Heart left ventricle (tissue), 16 donors: ENCODE data around the gene GRIFIN. TPM values are rescaled to one million over a fixed set of nuclear protein-coding genes. Genes with fewer than 3 reads are reported as not detected.

Experiments
- ATAC-seq, 4 donors: fragments of 200-7000 bp; cut with Tn5 transposase; one replicate each; pipeline ENCODE4 v1.9.1; 2020 to 2022; ENCODE audit warnings: moderate library complexity in 4 of 4, mild to moderate bottlenecking in 3 of 4, moderate number of reproducible peaks in 1 of 4
- DNase-seq, 5 donors: peaks; one replicate each; pipeline ENCODE4 v3.0.0-alpha.2; 2020
- H3K27ac ChIP-seq, 12 donors: fragments of 200-600 bp; sonication (generic) in 4 of 12; one replicate each; pipeline versions ENCODE4 v1.5.0 to v1.8.0; 2016 to 2022; ENCODE audit warnings: mild to moderate bottlenecking in 2 of 12
- H3K27me3 ChIP-seq, 9 donors: fragments of 200-600 bp; sonication (generic) in 2 of 9; one replicate each; pipeline versions ENCODE4 v1.5.1 to v1.8.0; 2016 to 2022; ENCODE audit warnings: mild to moderate bottlenecking in 3 of 9
- H3K36me3 ChIP-seq, 9 donors: fragments of 200-600 bp; sonication (generic) in 2 of 9; one replicate each; pipeline versions ENCODE4 v1.5.0 to v1.8.0; 2018 to 2022; ENCODE audit warnings: mild to moderate bottlenecking in 2 of 9
- H3K4me1 ChIP-seq, 12 donors: fragments of 200-600 bp; sonication (generic) in 4 of 12; one replicate each; pipeline versions ENCODE4 v1.5.0 to v1.8.0; 2016 to 2022; ENCODE audit warnings: mild to moderate bottlenecking in 3 of 12
- H3K4me3 ChIP-seq, 12 donors: fragments of 200-600 bp; sonication (generic) in 4 of 12; one replicate each; pipeline versions ENCODE4 v1.5.0 to v1.8.0; 2017 to 2022; ENCODE audit warnings: mild to moderate bottlenecking in 9 of 12, moderate library complexity in 4 of 12
- H3K9me3 ChIP-seq, 12 donors: fragments of 200-600 bp; sonication (generic) in 4 of 12; one replicate each; pipeline versions ENCODE4 v1.5.0 to v1.8.0; 2016 to 2022; ENCODE audit warnings: mild to moderate bottlenecking in 1 of 12
- POLR2A ChIP-seq, 2 donors: fragments of 450-650 bp; IDR thresholded peaks; one replicate each; pipeline ENCODE4 v1.6.1; 2017; ENCODE audit warnings: antibody characterized with exemption in 2 of 2, mild to moderate bottlenecking in 2 of 2, moderate library complexity in 2 of 2
- WGBS, 4 donors: extraction: QIAGEN DNeasy Blood & Tissue Kit in 2 of 4; methylation state at CpG; one replicate each; pipeline versions ENCODE4 v1.1.5 to v1.1.7; 2013 to 2018; 5-methylcytosine and 5-hydroxymethylcytosine counted together
- intact Hi-C, 10 donors: fragments of 100-400 bp; cut with DNase I; formaldehyde crosslinking; loops; one replicate each; pipeline versions ENCODE4 v1.11.1 to v1.14.2; 2022
- polyA plus RNA-seq, 2 donors: library from polyadenylated mRNA; stranded (reverse); fragments of 200-250 nt; gene quantifications; one replicate each; pipeline ENCODE4 v1.2.3, GENCODE V29; 2013
- total RNA-seq, 9 donors: library from RNA; depleted of rRNA in 2 of 9; stranded (reverse); fragments of >200 nt in 2 of 9; fragmentation: NEBNext Ultra II Directional in 3 of 9; extraction: Animal tissue kit (Norgen Biotek cat#: 25700) in 3 of 9; gene quantifications; one replicate each; pipeline versions ENCODE4 v1.1.0 to v1.2.4, GENCODE V29; 2016 to 2023
- TF ChIP-seq, protein P1 (sequence below), 12 donors: fragments of 200-600 bp; sonication (generic) in 4 of 12; IDR thresholded peaks; one replicate each; pipeline versions ENCODE4 v1.5.0 to v1.8.0; 2018 to 2022; ENCODE audit warnings: antibody characterized with exemption in 12 of 12, mild to moderate bottlenecking in 5 of 12
- donor health status: ischemic (EF 13 %, LVEDD 7.1; RV severe dilation, severe dysfunction).
- donor health status: healthy with polysubstance abuse.
- donor health status: DM: no; HTN: yes; CAD: no.
- donor health status: DM: no; HTN: no; CAD: no.
- donor health status: ischemic (EF 25% LVEDD 6.9; RV normal size, moderate dysfunction).
- donor health status: ischemic (EF 25% LVEDD 5.7; RV mildly dilated, moderate dysfunction).
- donor health status: healthy.
- donor health status: DM: yes; HTN: yes; CAD: no.
- donor health status: ischemic (EF 35%, LVEDD 5.7; RV mildly dilated, moderate dysfunction).
- donor health status: nonischemic (EF 11% LVEDD 7.7; RV severe dilation, severe dysfunction).
- donor health status: DM: yes; HTN: yes; CAD: no.
- donor health status: PGD.
- donor health status: ischemic (EF 29% LVEDD 5.4; RV normal size, mild dysfunction).
- donor health status: nonischemic (EF 23%, LVEDD 6.1; RV moderate dilation, normal function).

GRIFIN gene
- total and polyA plus RNA-seq, 11 donors: not detected

- intact Hi-C loops: loop anchor here in 8 of 10 donors (1.0 to 10.0 kb wide), 5 partner anchors 114 to 234 kb away; partner anchors contain the start of gene AMZ1 (in 1 of the 8)
- H3K36me3 ChIP-seq: peaks cover 0 to 7% (median 0%) of the 10 kb centered on the region in 9 donors
- DNase-seq (no peak), ATAC-seq (no peak)
- H3K4me1 ChIP-seq: peaks cover 0 to 15% (median 11%) of the 10 kb centered on the region in 12 donors
- no peaks in the 10 kb centered on the region for H3K27me3 ChIP-seq
- WGBS, 4 donors: 54 to 63% (median 58%) methylated on average over 30 to 32 of the region's 32 CpGs
- H3K27ac ChIP-seq: no peak overlapping the region
- H3K9me3 ChIP-seq: peaks cover 0 to 6% (median 0%) of the 10 kb centered on the region in 12 donors
- no peak overlapping the region for H3K4me3 ChIP-seq
- TF ChIP-seq, protein P1, sequence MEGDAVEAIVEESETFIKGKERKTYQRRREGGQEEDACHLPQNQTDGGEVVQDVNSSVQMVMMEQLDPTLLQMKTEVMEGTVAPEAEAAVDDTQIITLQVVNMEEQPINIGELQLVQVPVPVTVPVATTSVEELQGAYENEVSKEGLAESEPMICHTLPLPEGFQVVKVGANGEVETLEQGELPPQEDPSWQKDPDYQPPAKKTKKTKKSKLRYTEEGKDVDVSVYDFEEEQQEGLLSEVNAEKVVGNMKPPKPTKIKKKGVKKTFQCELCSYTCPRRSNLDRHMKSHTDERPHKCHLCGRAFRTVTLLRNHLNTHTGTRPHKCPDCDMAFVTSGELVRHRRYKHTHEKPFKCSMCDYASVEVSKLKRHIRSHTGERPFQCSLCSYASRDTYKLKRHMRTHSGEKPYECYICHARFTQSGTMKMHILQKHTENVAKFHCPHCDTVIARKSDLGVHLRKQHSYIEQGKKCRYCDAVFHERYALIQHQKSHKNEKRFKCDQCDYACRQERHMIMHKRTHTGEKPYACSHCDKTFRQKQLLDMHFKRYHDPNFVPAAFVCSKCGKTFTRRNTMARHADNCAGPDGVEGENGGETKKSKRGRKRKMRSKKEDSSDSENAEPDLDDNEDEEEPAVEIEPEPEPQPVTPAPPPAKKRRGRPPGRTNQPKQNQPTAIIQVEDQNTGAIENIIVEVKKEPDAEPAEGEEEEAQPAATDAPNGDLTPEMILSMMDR (IDR thresholded peaks at IDR 0.05): no peak
- TF ChIP-seq POLR2A (IDR thresholded peaks at IDR 0.05): no peak
Observed at GRCh38 chr7:2450198-2451107, 25.7 kb downstream of the GRIFIN start.

DNA sequence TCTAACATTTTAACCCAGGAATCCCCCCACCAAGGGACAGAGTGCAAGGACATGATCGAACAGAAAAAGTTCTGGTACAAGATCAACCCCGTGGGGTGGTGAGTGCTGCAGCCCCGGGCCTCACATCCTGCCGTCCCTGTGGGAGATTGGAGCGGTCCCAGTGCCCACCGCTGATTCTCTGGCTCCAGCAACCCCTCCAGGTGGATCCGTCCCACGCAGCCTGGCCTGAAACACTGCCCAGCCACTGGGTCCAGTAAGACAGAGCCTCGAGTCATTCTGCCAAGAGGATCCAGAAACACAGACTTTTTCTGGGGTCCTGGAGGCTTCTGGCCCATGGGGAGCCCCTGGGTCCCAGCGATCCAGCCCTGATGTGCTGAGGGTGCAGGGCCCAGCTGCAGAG, 29.5 kb downstream of the GRIFIN start:
- Histone ChIP-seq H3K4me3 (no peak overlapping the region), H3K27me3 (no peaks in the 10 kb centered on the region), H3K9me3 (no peaks in the 10 kb centered on the region), H3K27ac (no peak overlapping the region), H3K36me3 (peaks cover 0 to 11% (median 0%) of the 10 kb centered on the region in 9 donors), H3K4me1 (peaks cover 0 to 16% (median 6%) of the 10 kb centered on the region in 12 donors)
- WGBS, 4 donors: 78 to 83% (median 82%) methylated on average over 5 to 10 of the region's 10 CpGs
- no peak for TF ChIP-seq POLR2A (IDR thresholded peaks at IDR 0.05)
- TF ChIP-seq, protein P1 (IDR thresholded peaks at IDR 0.05): no peak
- intact Hi-C loops: loop anchor here in 1 of 10 donors (10.0 kb wide), 1 partner anchor 238 kb away; the partner anchor contains the start of gene AMZ1
- ATAC-seq: no peak
- no peak for DNase-seq

- intact Hi-C loops: loop anchor here in 1 of 10 donors (10.0 kb wide), 1 partner anchor 239 kb away; the partner anchor contains the start of gene AMZ1
- 87 to 90% (median 90%) methylated on average over 16 to 21 of the region's 21 CpGs for whole genome bisulfite sequencing, 4 donors
Observed at GRCh38 chr7:2445898-2446555, 30.2 kb downstream of the GRIFIN start.

More at GRCh38 chr7:2445898-2446555, 30.2 kb downstream of the GRIFIN start:
- no peaks in the 10 kb centered on the region for H3K27me3 ChIP-seq
- peaks cover 0 to 11% (median 0%) of the 10 kb centered on the region in 9 donors for H3K36me3 ChIP-seq
- DNase-seq (no peak), ATAC-seq (no peak)
- H3K9me3 ChIP-seq: no peaks in the 10 kb centered on the region
- H3K4me3 ChIP-seq: no peak overlapping the region
- TF ChIP-seq, protein P1 (IDR thresholded peaks at IDR 0.05): no peak
- no peak for TF ChIP-seq POLR2A (IDR thresholded peaks at IDR 0.05)
- peak overlapping the region in 1 of 12 donors; percentile 62 for H3K27ac ChIP-seq
- peaks cover 0 to 10% (median under 1%) of the 10 kb centered on the region in 12 donors for H3K4me1 ChIP-seq
